ENCODE measurements around the gene THBD. TPM values are rescaled to one million over a fixed set of nuclear protein-coding genes. Genes with fewer than 3 reads are reported as not detected.

The THBD gene
- total and polyA plus RNA-seq, 2 experiments from 2014 or later: 5.9 to 15.6 TPM

- Histone ChIP-seq H3K4me2 (ENCODE audit: unreplicated experiment) (no peak overlapping the region), H4K20me1 (ENCODE audit: insufficient read depth) (no peaks in the 10 kb centered on the region), H3K9me3 (ENCODE audit: low read depth) (no peaks in the 10 kb centered on the region), H3K4me3 (no peak overlapping the region), H2AFZ (no peak overlapping the region), H3K27ac (no peak overlapping the region), H3K36me3 (ENCODE audit: low read depth) (no peaks in the 10 kb centered on the region), H3K27me3 (replicated peaks; ENCODE audit: insufficient read depth) (peaks cover 10% of the 10 kb centered on the region), H3F3A (ENCODE audit: insufficient read depth) (no peaks in the 10 kb centered on the region), H3K79me2 (ENCODE audit: insufficient read depth) (no peaks in the 10 kb centered on the region), H3K9me2 (ENCODE audit: insufficient read depth) (no peaks in the 10 kb centered on the region), H3K9ac (no peak overlapping the region), H3K4me1 (ENCODE audit: insufficient read depth) (no peaks in the 10 kb centered on the region)
- no peak for TF ChIP-seq EZH2phosphoT487 (IDR thresholded peaks at IDR 0.05; ENCODE audit: insufficient read depth, low read depth)
- TF ChIP-seq EZH2 (IDR thresholded peaks at IDR 0.05; ENCODE audit: insufficient read depth, poor library complexity, severe bottlenecking): no peak
- DNase-seq: no peak
- WGBS, 2 experiments (ENCODE audit: low coverage in 1 of 2, low lambda C conversion rate in 2 of 2, missing lambda C conversion rate in 2 of 2): 58 to 74% methylated on average over 3 of the region's 3 CpGs
- in situ Hi-C loops (cut with MboI): no loop called here
These were observed 46.0 kb upstream of the THBD start for GRCh38 chr20:23095499-23095898.

GRCh38 chr20:23094927-23095326 is 45.5 kb upstream of the THBD start:
- H3K79me2 ChIP-seq (ENCODE audit: insufficient read depth): no peaks in the 10 kb centered on the region
- DNase-seq: no peak

GRCh38 chr20:23094213-23094896 is 44.9 kb upstream of the THBD start:
- Histone ChIP-seq H3K9me2 (ENCODE audit: insufficient read depth) (no peaks in the 10 kb centered on the region), H3K36me3 (ENCODE audit: low read depth) (no peaks in the 10 kb centered on the region), H3K27me3 (replicated peaks; ENCODE audit: insufficient read depth) (peaks cover 11% of the 10 kb centered on the region), H3K9ac (no peak overlapping the region), H3F3A (ENCODE audit: insufficient read depth) (no peaks in the 10 kb centered on the region), H3K4me3 (no peak overlapping the region), H3K9me3 (ENCODE audit: low read depth) (no peaks in the 10 kb centered on the region), H2AFZ (no peak overlapping the region), H3K4me1 (ENCODE audit: insufficient read depth) (no peaks in the 10 kb centered on the region), H3K4me2 (ENCODE audit: unreplicated experiment) (no peak overlapping the region), H4K20me1 (ENCODE audit: insufficient read depth) (no peaks in the 10 kb centered on the region), H3K27ac (no peak overlapping the region), H3K79me2 (ENCODE audit: insufficient read depth) (no peaks in the 10 kb centered on the region)
- no peak for DNase-seq
- TF ChIP-seq EZH2 (IDR thresholded peaks at IDR 0.05; ENCODE audit: insufficient read depth, poor library complexity, severe bottlenecking) (no peak), EZH2phosphoT487 (IDR thresholded peaks at IDR 0.05; ENCODE audit: insufficient read depth, low read depth) (no peak)
- 72 to 74% methylated on average over 13 of the region's 13 CpGs for WGBS, 2 experiments (ENCODE audit: low coverage in 1 of 2, low lambda C conversion rate in 2 of 2, missing lambda C conversion rate in 2 of 2)
- in situ Hi-C loops (cut with MboI): no loop called here

More at GRCh38 chr20:23094927-23095326, 45.5 kb upstream of the THBD start:
- Histone ChIP-seq H2AFZ (no peak overlapping the region), H3F3A (ENCODE audit: insufficient read depth) (no peaks in the 10 kb centered on the region), H3K9me2 (ENCODE audit: insufficient read depth) (no peaks in the 10 kb centered on the region), H4K20me1 (ENCODE audit: insufficient read depth) (no peaks in the 10 kb centered on the region), H3K9ac (no peak overlapping the region), H3K27me3 (replicated peaks; ENCODE audit: insufficient read depth) (peaks cover 11% of the 10 kb centered on the region), H3K4me1 (ENCODE audit: insufficient read depth) (no peaks in the 10 kb centered on the region), H3K27ac (no peak overlapping the region), H3K36me3 (ENCODE audit: low read depth) (no peaks in the 10 kb centered on the region), H3K9me3 (ENCODE audit: low read depth) (no peaks in the 10 kb centered on the region), H3K4me3 (no peak overlapping the region), H3K4me2 (ENCODE audit: unreplicated experiment) (no peak overlapping the region)
- 87 to 88% methylated on average over 8 of the region's 8 CpGs for WGBS, 2 experiments (ENCODE audit: low coverage in 1 of 2, low lambda C conversion rate in 2 of 2, missing lambda C conversion rate in 2 of 2)
- in situ Hi-C loops (cut with MboI): no loop called here
- no peak for TF ChIP-seq EZH2 (IDR thresholded peaks at IDR 0.05; ENCODE audit: insufficient read depth, poor library complexity, severe bottlenecking)
- no peak for TF ChIP-seq EZH2phosphoT487 (IDR thresholded peaks at IDR 0.05; ENCODE audit: insufficient read depth, low read depth)

- no peaks in the 10 kb centered on the region for H3K9me2 ChIP-seq (ENCODE audit: insufficient read depth)
- H3K36me3 ChIP-seq (ENCODE audit: low read depth): no peaks in the 10 kb centered on the region
- H3K4me3 ChIP-seq: no peak overlapping the region
- in situ Hi-C loops (cut with MboI): no loop called here
- WGBS, 2 experiments (ENCODE audit: low coverage in 1 of 2, low lambda C conversion rate in 2 of 2, missing lambda C conversion rate in 2 of 2): 58 to 64% methylated on average over 3 of the region's 3 CpGs
- H3K27ac ChIP-seq: no peak overlapping the region
- H3K27me3 ChIP-seq (replicated peaks; ENCODE audit: insufficient read depth): peaks cover 11% of the 10 kb centered on the region
- H3K9ac ChIP-seq: no peak overlapping the region
- no peaks in the 10 kb centered on the region for H4K20me1 ChIP-seq (ENCODE audit: insufficient read depth)
- no peaks in the 10 kb centered on the region for H3K79me2 ChIP-seq (ENCODE audit: insufficient read depth)
- H3K4me2 ChIP-seq (ENCODE audit: unreplicated experiment): no peak overlapping the region
- H3F3A ChIP-seq (ENCODE audit: insufficient read depth): no peaks in the 10 kb centered on the region
- no peak overlapping the region for H2AFZ ChIP-seq
- H3K4me1 ChIP-seq (ENCODE audit: insufficient read depth): no peaks in the 10 kb centered on the region
- TF ChIP-seq EZH2 (IDR thresholded peaks at IDR 0.05; ENCODE audit: insufficient read depth, poor library complexity, severe bottlenecking) (no peak), EZH2phosphoT487 (IDR thresholded peaks at IDR 0.05; ENCODE audit: insufficient read depth, low read depth) (no peak)
- no peak for DNase-seq
- H3K9me3 ChIP-seq (ENCODE audit: low read depth): no peaks in the 10 kb centered on the region
These were observed 44.1 kb upstream of the THBD start for GRCh38 chr20:23093613-23094012.

Measured in GM23248 (cell line).